T47D (cell line): ENCODE data around the gene LDLRAD4.

Source experiments
- DNase-seq, 2 experiments: peaks; one replicate each; pipeline versions ENCODE4 v3.0.0 to v3.0.0-alpha.2; 2011 to 2012; ENCODE audit warnings: low read depth in 1 of 2, low spot score in 1 of 2
- JUND ChIP-seq: IDR thresholded peaks from 2 replicates; pipeline ENCODE4 v1.6.1; 2012; ENCODE audit warnings: low read depth
- in situ Hi-C: cut with HindIII; loops from 2 replicates; pipeline ENCODE4 v1.10.0; 2016; ENCODE audit warnings: low sequenced_read_pairs, low pct_unique_long_range_greater_than_20kb

Gene LDLRAD4

DNA sequence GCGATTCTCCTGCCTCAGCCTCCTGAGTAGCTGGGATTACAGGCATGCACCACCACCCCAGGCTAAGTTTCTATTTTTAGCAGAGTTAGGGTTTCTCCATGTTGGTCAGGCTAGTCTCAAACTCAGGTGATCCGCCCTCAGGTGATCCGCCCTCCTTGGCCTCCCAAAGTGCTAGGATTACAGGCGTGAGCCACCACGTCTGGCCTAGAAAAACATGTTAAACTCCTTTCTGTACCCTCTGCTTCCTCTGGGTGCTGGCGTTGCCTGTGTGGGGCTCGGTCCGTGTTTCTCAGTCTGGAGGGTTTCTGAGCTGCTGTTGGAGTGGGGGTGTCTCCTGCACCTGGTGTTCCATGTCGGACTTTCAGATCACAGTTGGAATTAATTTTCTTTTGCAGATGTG is 17.9 kb downstream of the LDLRAD4 start:
- in situ Hi-C loops = no loop called here
- DNase-seq = no peak
- TF ChIP-seq JUND = no peak

DNA sequence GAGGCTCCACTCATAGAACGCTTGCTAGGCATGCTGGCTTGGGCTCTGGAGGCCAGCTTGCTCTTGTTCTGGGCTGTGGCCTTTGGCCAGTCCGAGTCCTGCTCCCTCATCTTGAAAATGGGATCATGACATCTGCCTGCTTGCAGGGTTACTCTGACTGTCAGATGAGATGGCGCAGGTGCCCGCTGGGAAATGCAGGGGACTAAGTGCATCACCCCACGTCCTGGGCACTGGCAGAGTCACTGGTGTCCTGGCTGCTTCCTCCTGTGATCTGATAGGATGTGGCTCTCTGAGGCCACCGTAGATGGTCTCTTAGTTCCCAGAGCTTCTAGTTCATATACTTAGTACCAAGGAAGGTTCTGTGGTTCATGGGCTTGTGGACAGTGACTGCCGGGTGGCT is 18.5 kb downstream of the LDLRAD4 start:
- DNase-seq = no peak
- in situ Hi-C loops = no loop called here
- TF ChIP-seq JUND = no peak

DNA sequence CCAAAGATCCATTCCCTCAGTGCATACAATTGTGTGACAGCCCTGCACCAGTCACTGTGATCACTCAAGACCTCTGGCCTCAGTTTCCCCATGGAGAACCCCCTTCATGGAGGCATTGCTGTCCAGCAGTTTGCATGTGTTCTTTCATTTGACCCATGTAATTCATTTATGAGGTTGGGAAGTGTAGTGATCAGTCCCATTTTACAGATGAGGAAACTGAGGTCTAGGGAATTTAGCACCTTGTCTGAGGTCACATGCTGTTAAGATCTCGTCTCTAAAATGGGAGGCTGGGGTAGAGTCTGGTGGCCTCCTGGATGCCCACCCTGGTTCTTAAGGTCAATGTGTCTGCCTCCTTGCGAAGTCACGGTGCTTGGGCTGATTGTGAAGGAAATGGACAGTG is 19.1 kb downstream of the LDLRAD4 start:
- in situ Hi-C loops = no loop called here
- no peak for TF ChIP-seq JUND
- no peak for DNase-seq

DNA sequence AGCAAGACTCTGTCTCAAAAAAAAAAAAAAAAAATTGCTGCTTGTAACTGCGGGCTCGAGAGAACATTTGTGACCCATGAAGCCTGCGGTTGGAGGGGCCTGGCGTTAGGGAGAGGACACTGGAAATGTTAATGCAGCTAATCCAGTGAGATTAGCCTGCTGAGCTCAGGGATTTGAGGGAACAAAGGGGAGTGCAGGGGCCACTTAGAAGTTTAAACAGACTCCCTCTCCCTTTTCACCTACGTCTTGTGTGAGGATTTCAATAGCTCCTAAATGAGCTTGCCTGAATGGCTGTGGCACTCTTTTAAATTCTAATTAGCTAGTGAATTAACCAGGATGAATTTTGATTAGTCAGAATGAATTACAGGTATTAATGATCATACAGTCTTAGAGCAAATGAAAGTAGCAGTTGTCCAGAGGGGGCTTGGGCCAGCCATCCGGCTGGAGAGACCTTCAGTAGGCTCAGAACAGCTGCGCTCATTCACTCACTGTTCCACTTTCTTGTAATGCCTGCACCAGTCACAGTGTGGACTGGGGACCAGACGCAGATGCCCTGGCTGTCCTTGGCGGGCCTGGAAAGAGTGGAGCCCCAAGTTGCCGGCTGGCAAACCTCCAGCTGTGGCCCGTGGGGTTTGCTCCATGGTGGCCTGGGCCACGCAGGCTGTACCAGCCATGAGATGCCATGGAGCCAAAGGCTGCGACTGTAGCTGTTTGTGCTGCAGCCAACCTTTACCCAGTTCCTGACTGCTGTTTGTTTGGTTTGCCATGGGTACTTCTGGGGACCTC is 20.8 kb downstream of the LDLRAD4 start:
- DNase-seq = no peak
- in situ Hi-C loops = no loop called here
- TF ChIP-seq JUND = no peak

DNA sequence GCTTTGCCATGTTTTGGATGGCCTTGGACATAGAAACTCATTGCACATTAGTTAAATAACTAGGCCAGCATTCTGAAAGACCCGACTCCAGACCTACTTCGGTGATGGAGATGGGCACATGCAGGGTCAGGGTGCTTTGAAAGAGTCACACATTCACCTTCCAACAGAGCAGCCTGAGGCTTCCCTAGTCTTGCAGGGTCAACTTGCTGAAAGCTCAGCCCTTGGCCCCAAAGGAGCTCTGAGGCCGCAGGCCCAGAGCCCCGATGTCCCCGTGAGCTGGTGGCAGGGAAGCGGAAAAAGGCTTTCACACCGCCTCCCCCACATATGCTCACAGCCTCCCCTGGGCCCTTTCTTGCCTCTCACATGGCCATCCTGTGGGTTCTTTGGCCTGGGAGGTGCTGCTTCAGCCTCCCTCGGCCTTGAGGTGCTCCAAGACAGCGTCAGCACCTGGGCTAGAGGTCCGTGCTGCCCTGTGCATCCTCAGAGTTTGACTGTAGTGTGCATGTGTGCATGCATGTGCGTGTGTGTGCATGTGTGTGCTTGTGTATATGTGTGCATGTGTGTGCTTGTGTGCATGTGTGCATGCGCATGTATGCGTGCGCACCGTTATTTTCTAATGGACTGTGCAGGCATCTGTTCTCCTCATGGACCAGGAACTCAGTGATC is 21.6 kb downstream of the LDLRAD4 start:
- in situ Hi-C loops = no loop called here
- no peak for TF ChIP-seq JUND

DNA sequence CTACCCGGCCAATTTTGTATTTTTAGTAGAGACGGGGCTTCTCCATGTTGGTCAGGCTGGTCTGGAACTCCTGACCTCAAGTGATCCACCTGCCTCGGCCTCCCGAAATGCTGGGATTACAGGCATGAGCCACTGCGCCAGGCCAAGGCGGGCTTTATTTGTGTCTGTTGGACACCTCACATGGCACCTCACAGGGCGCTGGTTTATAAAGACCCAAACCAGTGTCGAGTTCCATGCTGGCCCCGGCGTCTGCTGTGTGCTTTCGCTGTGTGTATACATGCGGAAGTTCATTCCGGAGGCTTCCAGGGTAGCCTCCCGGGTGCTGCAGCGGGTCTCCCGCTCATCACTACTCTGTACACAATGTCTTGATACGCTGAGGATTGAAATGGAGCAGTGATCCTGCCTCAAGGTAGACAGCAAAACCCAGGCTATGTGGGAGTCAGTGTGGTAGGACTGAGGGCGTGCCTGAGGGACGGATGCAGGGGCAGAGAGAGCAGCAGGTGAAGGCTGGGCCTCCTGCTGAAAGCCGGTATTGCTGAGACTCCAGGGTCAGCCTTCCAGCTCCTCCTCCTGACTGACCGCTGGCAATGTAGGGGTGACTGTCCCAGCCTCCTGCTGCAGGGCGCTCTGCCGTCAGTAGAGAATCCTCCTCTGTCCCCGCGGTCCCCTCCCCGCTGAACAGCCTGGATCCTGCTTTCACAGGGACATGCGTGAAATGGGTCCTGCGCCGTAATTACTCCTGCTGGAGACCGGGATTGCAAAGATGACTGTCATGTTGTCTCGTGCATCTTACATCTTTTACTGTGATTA is 22.7 kb downstream of the LDLRAD4 start:
- no peak for DNase-seq
- in situ Hi-C loops = no loop called here
- TF ChIP-seq JUND = no peak

More for the DNA sequence above, 21.6 kb downstream of the LDLRAD4 start:
- no peak for DNase-seq

DNA sequence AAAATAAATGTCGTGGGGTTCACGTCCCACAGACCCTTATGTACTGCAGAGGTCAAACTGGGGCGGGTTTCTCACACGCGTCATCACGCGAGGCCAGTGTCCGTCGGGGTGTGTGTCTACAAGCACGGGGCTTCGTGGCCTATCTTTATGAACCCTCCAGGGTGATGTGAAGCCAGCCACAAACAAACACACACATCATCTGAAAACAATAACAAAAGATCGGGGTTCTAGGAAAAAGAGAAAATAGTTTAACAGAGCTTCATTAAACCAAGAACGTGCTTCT is 23.3 kb downstream of the LDLRAD4 start:
- TF ChIP-seq JUND = no peak
- in situ Hi-C loops = no loop called here
- DNase-seq = no peak

DNA sequence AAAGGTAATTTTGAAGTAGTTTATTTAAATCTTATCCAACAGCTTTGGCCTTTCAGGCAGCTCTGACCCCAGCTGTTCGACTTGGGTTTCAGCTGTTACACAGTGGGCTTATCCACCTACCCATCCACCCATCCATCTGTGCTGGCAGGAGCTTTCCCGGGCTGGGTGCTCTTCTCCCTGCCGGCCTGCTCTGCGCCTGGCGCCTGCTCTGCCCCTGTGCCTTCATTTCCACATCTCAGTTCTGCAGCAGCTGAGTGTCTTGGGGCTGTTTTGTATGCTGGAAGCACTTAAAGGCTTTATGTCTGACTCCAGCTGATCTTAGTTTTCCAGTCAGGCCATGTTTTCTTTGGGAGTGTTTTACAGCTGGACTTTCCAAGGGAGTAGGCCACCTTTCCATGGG is 24.2 kb downstream of the LDLRAD4 start:
- TF ChIP-seq JUND = no peak
- in situ Hi-C loops = no loop called here

DNA sequence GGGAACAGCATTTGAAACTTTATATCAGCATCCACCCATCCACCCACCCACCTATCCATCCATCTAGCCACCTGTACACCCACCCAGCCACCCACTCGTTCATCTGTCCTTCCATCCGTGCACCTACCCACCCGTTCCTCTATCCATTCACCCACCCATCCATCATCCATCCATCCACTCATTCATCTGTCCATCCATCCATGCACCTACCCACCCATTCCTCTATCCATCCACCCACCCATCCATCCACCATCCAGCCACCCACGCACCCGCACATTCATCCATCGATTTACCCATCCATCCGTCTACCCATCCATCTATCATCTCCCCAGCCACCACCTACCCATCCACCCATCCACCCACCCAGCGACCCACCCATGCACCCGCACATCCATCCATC is 24.8 kb downstream of the LDLRAD4 start:
- no peak for DNase-seq
- TF ChIP-seq JUND = no peak
- in situ Hi-C loops = no loop called here

More for the DNA sequence above, 24.2 kb downstream of the LDLRAD4 start:
- no peak for DNase-seq

DNA sequence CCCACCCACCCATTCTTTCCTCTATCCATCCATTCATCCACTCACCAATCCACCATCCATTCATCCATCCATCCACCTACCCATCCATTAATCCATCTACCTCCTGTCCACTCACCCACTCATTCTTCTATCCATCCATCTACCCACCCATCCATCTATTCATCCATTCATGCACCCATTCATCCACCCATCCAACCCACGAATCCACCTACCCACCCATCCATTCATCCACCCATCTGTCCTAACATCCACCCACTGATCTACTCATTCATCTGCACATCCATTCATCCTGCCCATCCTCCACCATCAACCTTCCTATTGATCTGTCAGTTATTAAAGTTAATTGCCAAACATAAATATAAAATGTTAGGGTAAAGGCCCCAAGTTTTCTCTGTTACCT is 25.6 kb downstream of the LDLRAD4 start:
- no peak for TF ChIP-seq JUND
- in situ Hi-C loops = no loop called here
- DNase-seq = no peak

DNA sequence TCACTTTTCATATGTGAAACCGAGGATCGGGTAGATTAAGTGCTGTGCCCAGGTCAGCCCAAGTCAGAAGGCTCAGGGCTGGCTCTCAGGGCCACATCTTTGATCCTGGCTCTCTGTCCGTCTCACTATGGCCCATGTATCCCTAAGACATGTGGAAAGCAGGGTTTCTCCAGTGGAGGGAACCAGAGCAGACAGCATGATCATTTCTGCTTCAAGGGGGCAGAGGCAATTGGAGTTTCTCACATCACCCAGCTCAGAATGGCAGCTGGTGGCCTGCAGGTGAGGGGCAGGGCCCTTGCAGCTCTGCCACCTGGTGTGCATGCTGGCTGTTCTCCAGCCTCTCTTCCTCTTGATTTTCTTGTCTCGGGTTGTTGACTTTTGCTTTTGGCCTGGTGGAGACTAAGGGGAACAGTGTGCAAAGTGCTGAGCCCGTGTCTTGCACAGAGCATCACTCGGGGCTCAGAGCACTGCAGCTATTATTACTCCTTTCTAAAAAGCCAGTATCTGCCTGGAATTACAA is 27.0 kb downstream of the LDLRAD4 start:
- DNase-seq = no peak
- in situ Hi-C loops = no loop called here
- TF ChIP-seq JUND = no peak

DNA sequence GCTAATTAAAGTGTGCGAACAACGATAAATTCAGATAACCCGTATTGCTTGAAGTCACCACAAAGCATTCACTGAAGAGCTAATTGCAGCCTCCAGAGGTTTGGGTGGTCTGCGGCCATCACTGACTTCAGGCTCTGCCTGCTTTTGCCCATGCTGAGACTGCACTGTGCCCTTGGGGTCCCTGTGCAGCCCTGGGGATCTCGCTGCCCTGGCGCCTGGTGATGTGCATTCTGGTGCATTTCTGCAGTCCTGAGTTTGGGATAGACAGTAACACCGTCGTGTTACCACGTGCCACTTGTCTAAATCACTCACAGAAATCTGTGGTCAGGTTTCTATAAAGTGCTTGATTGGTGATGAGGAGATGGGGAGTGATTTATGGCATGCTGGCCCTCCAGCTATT is 27.6 kb downstream of the LDLRAD4 start:
- DNase-seq = no peak
- no peak for TF ChIP-seq JUND
- in situ Hi-C loops = no loop called here

DNA sequence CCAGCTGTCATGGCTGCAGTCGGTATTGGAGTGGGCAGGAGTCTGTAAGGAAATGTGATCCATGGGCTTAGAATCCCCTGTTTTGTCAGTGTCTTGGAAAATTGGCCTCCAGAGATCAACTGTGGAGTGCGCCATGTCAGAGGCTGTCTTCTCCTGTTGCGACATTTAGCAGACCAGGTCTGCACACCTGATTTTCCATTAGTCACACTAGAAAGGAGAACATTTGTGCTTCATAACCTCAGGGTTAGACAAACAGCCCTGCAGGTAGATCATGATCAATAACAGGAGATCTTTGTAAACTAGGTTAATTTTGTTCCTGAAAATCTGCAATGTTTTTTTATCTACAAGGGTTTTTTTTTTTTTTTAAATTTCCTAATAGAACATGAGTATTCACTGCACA is 28.0 kb downstream of the LDLRAD4 start:
- in situ Hi-C loops = no loop called here

More for the DNA sequence above, 28.0 kb downstream of the LDLRAD4 start:
- no peak for TF ChIP-seq JUND
- no peak for DNase-seq
